ENCODE results near the gene PARP6.
A peak's percentile ranks its signal among the peaks of the same experiment; 100 is the strongest.
"Not testable (repeated sequence)": the region's sequence is repeated elsewhere in the genome, so short reads cannot be mapped to it uniquely, and the experiment has no call there.

Gene PARP6

GRCh38 chr15:72278737-72279136 is 6.4 kb upstream of the PARP6 start:
- no peak overlapping the region for H3K4me3 ChIP-seq (ENCODE audit: low read depth, low read length)

DNA sequence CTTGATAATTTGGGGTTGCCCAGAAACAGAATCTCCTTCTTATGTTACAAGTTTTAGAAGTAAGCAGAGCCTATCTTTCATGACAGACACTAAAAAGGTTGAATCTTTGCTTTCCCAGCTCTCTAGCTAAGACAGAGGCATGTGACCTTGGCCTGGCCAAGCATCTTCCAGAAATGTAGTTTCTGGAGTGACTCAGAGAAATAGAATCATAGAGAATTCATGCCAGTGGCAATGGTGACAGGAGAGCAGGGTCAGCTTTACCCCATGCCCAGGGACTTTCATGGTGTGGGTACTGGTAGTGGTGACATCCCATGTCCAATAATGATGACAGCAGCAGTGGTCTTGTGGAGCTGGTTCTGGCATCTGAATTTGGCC is 4.0 kb upstream of the PARP6 start:
- no peak for DNase-seq (ENCODE audit: low read depth)

More at GRCh38 chr15:72278737-72279136, 6.4 kb upstream of the PARP6 start:
- no peak for DNase-seq (ENCODE audit: low read depth)
- TF ChIP-seq, protein P1, sequence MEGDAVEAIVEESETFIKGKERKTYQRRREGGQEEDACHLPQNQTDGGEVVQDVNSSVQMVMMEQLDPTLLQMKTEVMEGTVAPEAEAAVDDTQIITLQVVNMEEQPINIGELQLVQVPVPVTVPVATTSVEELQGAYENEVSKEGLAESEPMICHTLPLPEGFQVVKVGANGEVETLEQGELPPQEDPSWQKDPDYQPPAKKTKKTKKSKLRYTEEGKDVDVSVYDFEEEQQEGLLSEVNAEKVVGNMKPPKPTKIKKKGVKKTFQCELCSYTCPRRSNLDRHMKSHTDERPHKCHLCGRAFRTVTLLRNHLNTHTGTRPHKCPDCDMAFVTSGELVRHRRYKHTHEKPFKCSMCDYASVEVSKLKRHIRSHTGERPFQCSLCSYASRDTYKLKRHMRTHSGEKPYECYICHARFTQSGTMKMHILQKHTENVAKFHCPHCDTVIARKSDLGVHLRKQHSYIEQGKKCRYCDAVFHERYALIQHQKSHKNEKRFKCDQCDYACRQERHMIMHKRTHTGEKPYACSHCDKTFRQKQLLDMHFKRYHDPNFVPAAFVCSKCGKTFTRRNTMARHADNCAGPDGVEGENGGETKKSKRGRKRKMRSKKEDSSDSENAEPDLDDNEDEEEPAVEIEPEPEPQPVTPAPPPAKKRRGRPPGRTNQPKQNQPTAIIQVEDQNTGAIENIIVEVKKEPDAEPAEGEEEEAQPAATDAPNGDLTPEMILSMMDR (IDR thresholded peaks at IDR 0.05; ENCODE audit: low read depth, low read length): no peak
- TF ChIP-seq MYC (IDR thresholded peaks at IDR 0.05; ENCODE audit: low read depth, low read length): no peak
- TF ChIP-seq, protein P2, sequence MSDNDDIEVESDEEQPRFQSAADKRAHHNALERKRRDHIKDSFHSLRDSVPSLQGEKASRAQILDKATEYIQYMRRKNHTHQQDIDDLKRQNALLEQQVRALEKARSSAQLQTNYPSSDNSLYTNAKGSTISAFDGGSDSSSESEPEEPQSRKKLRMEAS (IDR thresholded peaks at IDR 0.05; ENCODE audit: low read depth, low read length): no peak
- no peak for TF ChIP-seq POLR2A (IDR thresholded peaks at IDR 0.05; ENCODE audit: extremely low read depth, insufficient read length)

GRCh38 chr15:72275635-72276325 is 3.4 kb upstream of the PARP6 start:
- not testable (repeated sequence) for DNase-seq (ENCODE audit: low read depth)

More for the DNA sequence above, 4.0 kb upstream of the PARP6 start:
- TF ChIP-seq POLR2A (IDR thresholded peaks at IDR 0.05; ENCODE audit: extremely low read depth, insufficient read length) (no peak), MYC (IDR thresholded peaks at IDR 0.05; ENCODE audit: low read depth, low read length) (no peak)
- TF ChIP-seq, protein P1 (IDR thresholded peaks at IDR 0.05; ENCODE audit: low read depth, low read length): no peak
- TF ChIP-seq, protein P2 (IDR thresholded peaks at IDR 0.05; ENCODE audit: low read depth, low read length): no peak
- H3K4me3 ChIP-seq (ENCODE audit: low read depth, low read length): no peak overlapping the region

DNA sequence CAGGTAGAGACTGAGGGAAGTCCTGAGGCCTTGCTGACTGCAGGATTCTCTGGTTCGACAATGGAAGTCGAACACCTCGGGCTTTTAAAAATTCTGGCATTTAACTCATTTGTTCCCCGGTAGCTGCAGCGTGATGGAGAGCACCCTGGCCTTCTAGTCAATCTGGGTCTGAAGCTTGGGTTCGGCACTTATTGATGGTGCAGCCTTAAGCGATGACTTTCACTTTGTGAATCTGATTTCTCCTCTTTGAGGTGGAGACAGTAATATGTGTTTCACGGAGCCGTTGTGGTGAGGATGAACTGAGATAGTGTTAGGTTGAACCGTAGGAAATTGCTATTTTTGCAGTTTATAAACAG is 621 bp upstream of the PARP6 start:
- H3K4me3 ChIP-seq (ENCODE audit: low read depth, low read length): peak overlapping the region; percentile 63
- TF ChIP-seq, protein P1 (IDR thresholded peaks at IDR 0.05; ENCODE audit: low read depth, low read length): no peak
- TF ChIP-seq, protein P2 (IDR thresholded peaks at IDR 0.05; ENCODE audit: low read depth, low read length): no peak
- TF ChIP-seq MYC (IDR thresholded peaks at IDR 0.05; ENCODE audit: low read depth, low read length) (no peak), POLR2A (IDR thresholded peaks at IDR 0.05; ENCODE audit: extremely low read depth, insufficient read length) (no peak)

More at GRCh38 chr15:72275635-72276325, 3.4 kb upstream of the PARP6 start:
- not testable (repeated sequence) for H3K4me3 ChIP-seq (ENCODE audit: low read depth, low read length)

GRCh38 chr15:72271895-72272212 is 500 bp downstream of the PARP6 start:
- H3K4me3 ChIP-seq (ENCODE audit: low read depth, low read length): peak overlapping the region; percentile 73
- peak; percentile 36 for DNase-seq (ENCODE audit: low read depth)
- no peak for TF ChIP-seq MYC (IDR thresholded peaks at IDR 0.05; ENCODE audit: low read depth, low read length)
- TF ChIP-seq, protein P1 (IDR thresholded peaks at IDR 0.05; ENCODE audit: low read depth, low read length): no peak
- TF ChIP-seq, protein P2 (IDR thresholded peaks at IDR 0.05; ENCODE audit: low read depth, low read length): no peak

More for the DNA sequence above, 621 bp upstream of the PARP6 start:
- no peak for DNase-seq (ENCODE audit: low read depth)

GRCh38 chr15:72271221-72271620 is 1.1 kb downstream of the PARP6 start:
- TF ChIP-seq, protein P2 (IDR thresholded peaks at IDR 0.05; ENCODE audit: low read depth, low read length): no peak
- TF ChIP-seq, protein P1 (IDR thresholded peaks at IDR 0.05; ENCODE audit: low read depth, low read length): no peak
- TF ChIP-seq POLR2A (IDR thresholded peaks at IDR 0.05; ENCODE audit: extremely low read depth, insufficient read length): no peak
- TF ChIP-seq MYC (IDR thresholded peaks at IDR 0.05; ENCODE audit: low read depth, low read length): no peak
- H3K4me3 ChIP-seq (ENCODE audit: low read depth, low read length): peak overlapping the region; percentile 73
- no peak for DNase-seq (ENCODE audit: low read depth)
